GM12873 (cell line): ENCODE measurements around the gene LRFN5.

Experiments
- TF ChIP-seq, protein P1 (sequence below): IDR thresholded peaks from 2 replicates; pipeline ENCODE4 v1.5.1; 2012; ENCODE audit warnings: low read depth, mild to moderate bottlenecking, moderate library complexity, low read length, control low read depth; ENCODE audit not compliant: insufficient read depth; ENCODE audit errors: missing control alignments

Gene LRFN5

GRCh38 chr14:41806366-41806975, 199.8 kb downstream of the LRFN5 start:
- TF ChIP-seq, protein P1, sequence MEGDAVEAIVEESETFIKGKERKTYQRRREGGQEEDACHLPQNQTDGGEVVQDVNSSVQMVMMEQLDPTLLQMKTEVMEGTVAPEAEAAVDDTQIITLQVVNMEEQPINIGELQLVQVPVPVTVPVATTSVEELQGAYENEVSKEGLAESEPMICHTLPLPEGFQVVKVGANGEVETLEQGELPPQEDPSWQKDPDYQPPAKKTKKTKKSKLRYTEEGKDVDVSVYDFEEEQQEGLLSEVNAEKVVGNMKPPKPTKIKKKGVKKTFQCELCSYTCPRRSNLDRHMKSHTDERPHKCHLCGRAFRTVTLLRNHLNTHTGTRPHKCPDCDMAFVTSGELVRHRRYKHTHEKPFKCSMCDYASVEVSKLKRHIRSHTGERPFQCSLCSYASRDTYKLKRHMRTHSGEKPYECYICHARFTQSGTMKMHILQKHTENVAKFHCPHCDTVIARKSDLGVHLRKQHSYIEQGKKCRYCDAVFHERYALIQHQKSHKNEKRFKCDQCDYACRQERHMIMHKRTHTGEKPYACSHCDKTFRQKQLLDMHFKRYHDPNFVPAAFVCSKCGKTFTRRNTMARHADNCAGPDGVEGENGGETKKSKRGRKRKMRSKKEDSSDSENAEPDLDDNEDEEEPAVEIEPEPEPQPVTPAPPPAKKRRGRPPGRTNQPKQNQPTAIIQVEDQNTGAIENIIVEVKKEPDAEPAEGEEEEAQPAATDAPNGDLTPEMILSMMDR, result no peak

DNA sequence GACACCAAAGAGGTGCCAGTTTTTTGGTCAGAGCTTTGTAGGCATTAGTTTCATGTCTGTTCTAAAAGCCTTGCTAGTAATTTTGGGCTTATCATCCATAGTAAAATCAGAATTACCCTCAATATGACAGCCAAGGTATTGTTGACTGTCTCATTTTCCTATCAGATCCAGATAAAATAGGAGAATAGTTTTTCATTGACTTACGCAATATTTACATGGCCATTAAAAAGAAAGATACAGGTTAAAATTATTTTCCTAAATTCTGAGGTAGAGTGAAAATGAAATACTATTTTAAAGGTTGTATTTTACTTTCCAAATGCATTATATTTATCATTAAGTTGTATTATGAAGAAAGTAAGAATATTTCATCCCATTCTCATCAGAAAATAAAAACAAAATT, 203.7 kb downstream of the LRFN5 start:
- TF ChIP-seq, protein P1, result no peak

DNA sequence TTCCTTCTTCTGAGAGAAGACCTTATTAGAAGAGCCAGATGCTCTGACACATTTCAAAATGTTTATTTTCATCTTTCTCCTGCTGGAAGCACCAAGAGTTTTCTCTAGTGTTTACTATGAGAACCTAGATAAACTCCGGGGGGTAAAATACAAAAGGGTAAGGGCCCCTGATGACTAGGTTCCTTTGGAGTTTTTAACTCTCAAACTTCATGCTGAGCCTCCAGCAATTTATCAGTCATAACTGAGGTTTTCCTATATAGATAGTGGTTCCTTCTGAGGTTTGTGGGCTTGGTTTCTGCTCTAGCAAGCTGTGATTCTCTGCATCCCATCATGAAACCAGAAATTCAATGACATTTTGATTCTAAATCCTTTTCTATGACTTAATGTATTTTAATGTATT, 210.9 kb downstream of the LRFN5 start:
- TF ChIP-seq, protein P1, result no peak

GRCh38 chr14:41824441-41824840, 217.8 kb downstream of the LRFN5 start:
- TF ChIP-seq, protein P1, result peak; percentile 55

- TF ChIP-seq, protein P1, result no peak
Measured at GRCh38 chr14:41825622-41826021, 218.9 kb downstream of the LRFN5 start.

- TF ChIP-seq, protein P1, result no peak
Measured at GRCh38 chr14:41830714-41831406, 224.2 kb downstream of the LRFN5 start.

GRCh38 chr14:41839661-41840060, 233.0 kb downstream of the LRFN5 start:
- TF ChIP-seq, protein P1, result no peak
